Mesothelial cell of epicardium (in vitro differentiated cells): ENCODE data around the gene PEX3. TPM values are rescaled to one million over a fixed set of nuclear protein-coding genes. Genes with fewer than 3 reads are reported as not detected.

Source experiments
- DNase-seq, 2 experiments: peaks; one replicate each; pipeline ENCODE4 v3.0.0; 2021; ENCODE audit warnings: low spot score in 2 of 2; ENCODE audit not compliant: unreplicated experiment in 2 of 2
- H3K27ac Mint-ChIP-seq: 2 replicates; pipeline ENCODE4 v1.8.0; 2021; ENCODE audit warnings: mixed read lengths
- H3K27me3 Mint-ChIP-seq: 2 replicates; pipeline ENCODE4 v1.8.0; 2021; ENCODE audit warnings: low read depth, mixed read lengths
- H3K36me3 Mint-ChIP-seq: 2 replicates; pipeline ENCODE4 v1.8.0; 2021; ENCODE audit warnings: mixed read lengths
- H3K4me1 Mint-ChIP-seq: 2 replicates; pipeline ENCODE4 v1.8.0; 2021; ENCODE audit warnings: mixed read lengths
- H3K4me3 Mint-ChIP-seq: 2 replicates; pipeline ENCODE4 v1.8.0; 2021; ENCODE audit warnings: mild to moderate bottlenecking, moderate library complexity, mixed read lengths
- H3K9me3 Mint-ChIP-seq: 2 replicates; pipeline ENCODE4 v1.8.0; 2021; ENCODE audit warnings: mixed read lengths
- CTCF ChIP-seq: fragments of 200-600 bp; sonication (generic); IDR thresholded peaks from one replicate; pipeline ENCODE4 v1.5.0; 2021; ENCODE audit warnings: antibody characterized with exemption; ENCODE audit not compliant: unreplicated experiment
- total RNA-seq: library from RNA; stranded (reverse); gene quantifications from 3 replicates; pipeline ENCODE4 v1.2.1, GENCODE V29; 2021

PEX3 gene
- total RNA-seq, 1 donor from 2014 or later = 20.8 TPM

GRCh38 chr6:143536461-143536865, 85.9 kb downstream of the PEX3 start:
- peak overlapping the region; percentile 71 for H3K4me3 Mint-ChIP-seq
- peak in 1 of 2 experiments; percentile 60 for DNase-seq
- H3K9me3 Mint-ChIP-seq = no peaks in the 10 kb centered on the region
- no peaks in the 10 kb centered on the region for H3K36me3 Mint-ChIP-seq
- H3K4me1 Mint-ChIP-seq = peaks cover 7% of the 10 kb centered on the region
- peaks cover 10% of the 10 kb centered on the region for H3K27me3 Mint-ChIP-seq
- no peak for TF ChIP-seq CTCF
- H3K27ac Mint-ChIP-seq = no peak overlapping the region

GRCh38 chr6:143536866-143537691, 86.5 kb downstream of the PEX3 start:
- Mint-ChIP-seq H3K4me3 (peak overlapping the region; percentile 70), H3K4me1 (peaks cover 7% of the 10 kb centered on the region), H3K36me3 (no peaks in the 10 kb centered on the region), H3K27me3 (peaks cover 10% of the 10 kb centered on the region), H3K27ac (peak overlapping the region; percentile 4), H3K9me3 (no peaks in the 10 kb centered on the region)
- no peak for TF ChIP-seq CTCF
- peak; percentile 27 to 66 for DNase-seq

- peak overlapping the region; percentile 70 for H3K4me3 Mint-ChIP-seq
- no peaks in the 10 kb centered on the region for H3K9me3 Mint-ChIP-seq
- H3K27ac Mint-ChIP-seq = no peak overlapping the region
- no peak for DNase-seq
- peaks cover 10% of the 10 kb centered on the region for H3K27me3 Mint-ChIP-seq
- peaks cover 7% of the 10 kb centered on the region for H3K4me1 Mint-ChIP-seq
- no peaks in the 10 kb centered on the region for H3K36me3 Mint-ChIP-seq
- TF ChIP-seq CTCF = no peak
Measured at GRCh38 chr6:143538374-143538773, 87.8 kb downstream of the PEX3 start.

- peaks cover 10% of the 10 kb centered on the region for H3K27me3 Mint-ChIP-seq
- H3K36me3 Mint-ChIP-seq = no peaks in the 10 kb centered on the region
- H3K4me3 Mint-ChIP-seq = no peak overlapping the region
- DNase-seq = no peak
- H3K9me3 Mint-ChIP-seq = no peaks in the 10 kb centered on the region
- H3K4me1 Mint-ChIP-seq = peaks cover 7% of the 10 kb centered on the region
- no peak for TF ChIP-seq CTCF
- no peak overlapping the region for H3K27ac Mint-ChIP-seq
Measured at GRCh38 chr6:143539106-143539505, 88.5 kb downstream of the PEX3 start.

GRCh38 chr6:143539734-143540133, 89.1 kb downstream of the PEX3 start:
- Mint-ChIP-seq H3K36me3 (no peaks in the 10 kb centered on the region), H3K27ac (no peak overlapping the region), H3K27me3 (peaks cover 10% of the 10 kb centered on the region), H3K4me1 (peaks cover 7% of the 10 kb centered on the region), H3K4me3 (no peak overlapping the region), H3K9me3 (no peaks in the 10 kb centered on the region)
- TF ChIP-seq CTCF = no peak
- DNase-seq = no peak
